Endodermal cell (in vitro differentiated cells): Measurements from ENCODE around the gene DLG2. TPM values are rescaled to one million over a fixed set of nuclear protein-coding genes. Genes with fewer than 3 reads are reported as not detected.

Source experiments
- DNase-seq: peaks from one replicate; pipeline ENCODE4 v3.0.0-alpha.2; 2017
- H3K27ac ChIP-seq: 2 replicates; pipeline ENCODE4 v1.5.1; 2013; ENCODE audit warnings: mild to moderate bottlenecking, low read depth, low read length, moderate library complexity
- H3K27me3 ChIP-seq: 2 replicates; pipeline ENCODE4 v1.6.1; 2013; ENCODE audit warnings: mild to moderate bottlenecking, low read length, moderate library complexity; ENCODE audit not compliant: insufficient read depth, control insufficient read depth, poor library complexity, severe bottlenecking
- H3K36me3 ChIP-seq: 2 replicates; pipeline ENCODE4 v1.7.0; 2013; ENCODE audit warnings: mild to moderate bottlenecking, low read length, moderate library complexity; ENCODE audit not compliant: control insufficient read depth, insufficient read depth
- H3K4me1 ChIP-seq: one replicate; pipeline ENCODE4 v1.7.0; 2013; ENCODE audit warnings: low read length; ENCODE audit not compliant: control insufficient read depth, insufficient read depth
- H3K4me3 ChIP-seq: 2 replicates; pipeline ENCODE4 v1.5.1; 2013; ENCODE audit warnings: mild to moderate bottlenecking, low read length, moderate library complexity
- H3K9ac ChIP-seq: 2 replicates; pipeline ENCODE4 v1.6.1; 2013; ENCODE audit warnings: mild to moderate bottlenecking, low read length, moderate library complexity; ENCODE audit not compliant: poor library complexity, severe bottlenecking; ENCODE audit errors: extremely low read depth
- H3K9me3 ChIP-seq: 2 replicates; pipeline ENCODE4 v1.6.1; 2013; ENCODE audit warnings: mild to moderate bottlenecking, low read length, moderate library complexity; ENCODE audit not compliant: control insufficient read depth
- H3K27ac Mint-ChIP-seq: 2 replicates; pipeline ENCODE4 v1.8.0; 2020; ENCODE audit warnings: mixed read lengths
- H3K27me3 Mint-ChIP-seq: 2 replicates; pipeline ENCODE4 v1.8.0; 2021; ENCODE audit warnings: mild to moderate bottlenecking, mixed read lengths; ENCODE audit not compliant: insufficient read depth
- H3K36me3 Mint-ChIP-seq: 2 replicates; pipeline ENCODE4 v1.8.0; 2020; ENCODE audit warnings: low read depth, mixed read lengths
- H3K4me1 Mint-ChIP-seq: 2 replicates; pipeline ENCODE4 v1.8.0; 2020; ENCODE audit warnings: mixed read lengths
- H3K4me3 Mint-ChIP-seq: 2 replicates; pipeline ENCODE4 v1.8.0; 2020; ENCODE audit warnings: mild to moderate bottlenecking, moderate library complexity, mixed read lengths
- H3K9me3 Mint-ChIP-seq: 2 replicates; pipeline ENCODE4 v1.8.0; 2020; ENCODE audit warnings: mild to moderate bottlenecking, mixed read lengths
- whole genome bisulfite sequencing, 2 experiments: methylation state at CpG; one replicate each; pipeline versions ENCODE4 v1.1.5 to v1.1.7; 2013; ENCODE audit warnings: missing lambda C conversion rate in 2 of 2, mixed read lengths in 1 of 2; ENCODE audit not compliant: insufficient coverage in 1 of 2, insufficient read length in 1 of 2; 5-methylcytosine and 5-hydroxymethylcytosine counted together
- total RNA-seq, 2 donors: library from RNA; stranded (reverse); fragmentation: NEBNext Ultra II Directional in 1 of 2; extraction: Animal tissue kit (Norgen Biotek cat#: 25700) in 1 of 2; gene quantifications; 2 replicates in 1 of 2; 3 replicates in 1 of 2; pipeline ENCODE4 v1.2.1, GENCODE V29; 2021
- TF ChIP-seq, protein P1 (sequence below): fragments of 200-600 bp; sonication (generic); conservative IDR thresholded peaks from 2 replicates; pipeline ENCODE4 v1.5.0; 2021; ENCODE audit warnings: antibody characterized with exemption, mild to moderate bottlenecking

Gene DLG2
- total RNA-seq, 2 donors from 2014 or later: 9.6 to 10.6 TPM

DNA sequence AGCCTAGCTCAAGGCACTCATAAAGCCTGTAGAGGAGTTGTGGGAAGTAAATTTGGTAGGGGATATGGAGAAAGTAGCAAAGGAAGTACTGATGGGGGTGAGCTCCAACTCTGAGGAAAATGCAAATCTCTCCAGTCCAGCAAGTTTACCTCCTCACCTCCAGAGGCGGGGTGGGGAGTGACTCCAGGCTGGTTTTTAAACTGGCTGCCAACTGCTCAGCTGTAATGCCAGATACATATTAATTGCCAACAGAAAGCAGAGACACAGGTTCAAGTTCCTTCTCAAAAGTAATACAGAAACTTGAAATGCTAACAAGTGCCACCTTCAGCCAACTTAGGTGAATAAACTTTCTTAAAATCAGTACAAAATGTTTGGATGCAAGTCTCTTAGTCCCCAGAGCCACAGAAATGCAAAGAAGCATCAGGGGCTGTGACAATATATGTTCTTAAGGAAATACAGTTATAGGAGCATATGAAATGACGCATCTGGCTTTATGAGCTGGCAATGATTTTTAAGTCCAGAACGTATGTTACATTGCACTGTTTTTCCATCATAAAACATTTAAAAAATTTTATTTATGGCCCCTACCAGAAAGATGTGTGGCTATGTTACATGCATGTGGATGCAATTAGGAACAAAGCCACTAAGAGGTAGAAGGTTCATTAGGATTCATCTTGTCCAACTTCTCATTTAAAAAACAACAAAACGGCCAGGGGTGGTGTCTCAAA, 1904.6 kb downstream of the DLG2 start:
- no peak overlapping the region for H3K4me3 ChIP-seq
- 85 to 90% methylated on average over 3 to 4 of the region's 4 CpGs for WGBS, 2 experiments
- H3K4me1 ChIP-seq: peaks cover 9% of the 10 kb centered on the region
- TF ChIP-seq, protein P1, sequence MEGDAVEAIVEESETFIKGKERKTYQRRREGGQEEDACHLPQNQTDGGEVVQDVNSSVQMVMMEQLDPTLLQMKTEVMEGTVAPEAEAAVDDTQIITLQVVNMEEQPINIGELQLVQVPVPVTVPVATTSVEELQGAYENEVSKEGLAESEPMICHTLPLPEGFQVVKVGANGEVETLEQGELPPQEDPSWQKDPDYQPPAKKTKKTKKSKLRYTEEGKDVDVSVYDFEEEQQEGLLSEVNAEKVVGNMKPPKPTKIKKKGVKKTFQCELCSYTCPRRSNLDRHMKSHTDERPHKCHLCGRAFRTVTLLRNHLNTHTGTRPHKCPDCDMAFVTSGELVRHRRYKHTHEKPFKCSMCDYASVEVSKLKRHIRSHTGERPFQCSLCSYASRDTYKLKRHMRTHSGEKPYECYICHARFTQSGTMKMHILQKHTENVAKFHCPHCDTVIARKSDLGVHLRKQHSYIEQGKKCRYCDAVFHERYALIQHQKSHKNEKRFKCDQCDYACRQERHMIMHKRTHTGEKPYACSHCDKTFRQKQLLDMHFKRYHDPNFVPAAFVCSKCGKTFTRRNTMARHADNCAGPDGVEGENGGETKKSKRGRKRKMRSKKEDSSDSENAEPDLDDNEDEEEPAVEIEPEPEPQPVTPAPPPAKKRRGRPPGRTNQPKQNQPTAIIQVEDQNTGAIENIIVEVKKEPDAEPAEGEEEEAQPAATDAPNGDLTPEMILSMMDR: no peak
- H3K9me3 ChIP-seq: no peaks in the 10 kb centered on the region
- peak; percentile 64 for DNase-seq
- no peak overlapping the region for H3K9ac ChIP-seq
- Mint-ChIP-seq H3K4me3 (no peak overlapping the region), H3K36me3 (no peaks in the 10 kb centered on the region), H3K27ac (peak overlapping the region; percentile 62), H3K27me3 (no peaks in the 10 kb centered on the region), H3K4me1 (peaks cover 46% of the 10 kb centered on the region), H3K9me3 (no peaks in the 10 kb centered on the region)
- no peak overlapping the region for H3K27ac ChIP-seq
- peaks cover 8% of the 10 kb centered on the region for H3K36me3 ChIP-seq
- H3K27me3 ChIP-seq: no peaks in the 10 kb centered on the region

DNA sequence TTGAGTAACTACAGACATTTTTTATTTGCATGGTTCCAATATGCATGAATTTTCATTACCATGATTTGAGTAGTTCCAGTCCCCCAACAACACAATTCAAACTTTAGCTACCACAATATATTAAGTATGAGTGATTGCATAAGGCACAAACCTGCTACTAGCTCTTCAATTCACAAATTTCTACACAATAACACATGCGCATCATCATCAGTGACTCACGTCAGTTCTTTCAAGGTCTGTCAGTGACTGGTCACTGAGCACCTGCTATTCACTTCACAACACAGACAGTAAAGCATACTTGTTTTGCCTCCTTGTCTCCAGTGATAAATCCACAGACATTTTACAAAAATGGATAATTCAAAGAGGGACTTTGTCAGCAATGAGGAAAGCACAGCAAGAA, 1905.9 kb downstream of the DLG2 start:
- peaks cover 13% of the 10 kb centered on the region for H3K36me3 ChIP-seq
- H3K9ac ChIP-seq: peak overlapping the region; percentile 2
- no peaks in the 10 kb centered on the region for H3K27me3 ChIP-seq
- H3K27me3 Mint-ChIP-seq: no peaks in the 10 kb centered on the region
- H3K27ac Mint-ChIP-seq: no peak overlapping the region
- H3K36me3 Mint-ChIP-seq: no peaks in the 10 kb centered on the region
- H3K4me3 ChIP-seq: peak overlapping the region; percentile 1
- H3K27ac ChIP-seq: no peak overlapping the region
- no peaks in the 10 kb centered on the region for H3K9me3 ChIP-seq
- DNase-seq: no peak
- TF ChIP-seq, protein P1: no peak
- peaks cover 44% of the 10 kb centered on the region for H3K4me1 Mint-ChIP-seq
- peaks cover 9% of the 10 kb centered on the region for H3K4me1 ChIP-seq
- H3K4me3 Mint-ChIP-seq: no peak overlapping the region
- H3K9me3 Mint-ChIP-seq: no peaks in the 10 kb centered on the region
- WGBS, 2 experiments: 92 to 94% methylated on average over 2 of the region's 2 CpGs

DNA sequence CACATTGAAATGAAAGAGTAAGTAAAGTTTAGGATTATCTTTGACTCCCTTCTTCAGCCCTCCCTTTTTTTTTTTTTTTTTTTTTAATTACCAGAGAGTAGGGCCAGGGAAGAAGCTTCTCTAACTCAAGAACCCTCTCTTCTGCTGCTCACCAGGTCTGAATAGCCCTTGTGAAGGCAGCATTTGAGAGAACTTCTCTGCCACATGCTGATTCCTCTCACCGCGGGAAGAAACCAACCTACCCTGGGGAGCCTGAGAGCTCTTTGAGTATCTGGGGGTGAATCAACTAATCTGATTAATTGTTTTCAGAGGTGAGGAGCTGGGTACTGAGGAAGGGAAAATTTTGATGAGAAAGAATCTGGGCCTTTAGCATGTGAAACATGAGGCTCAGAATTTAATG, 1906.5 kb downstream of the DLG2 start:
- no peaks in the 10 kb centered on the region for H3K27me3 Mint-ChIP-seq
- WGBS, 2 experiments: 9% methylated on average over 2 of the region's 2 CpGs; no CpG with 5 or more reads in 1 of the 2 experiments
- H3K27me3 ChIP-seq: no peaks in the 10 kb centered on the region
- H3K4me3 ChIP-seq: peak overlapping the region; percentile 1
- peak; percentile 73 for DNase-seq
- no peak overlapping the region for H3K27ac ChIP-seq
- no peaks in the 10 kb centered on the region for H3K9me3 ChIP-seq
- peaks cover 9% of the 10 kb centered on the region for H3K4me1 ChIP-seq
- no peaks in the 10 kb centered on the region for H3K9me3 Mint-ChIP-seq
- TF ChIP-seq, protein P1: no peak
- H3K9ac ChIP-seq: peak overlapping the region; percentile 2
- peaks cover 39% of the 10 kb centered on the region for H3K4me1 Mint-ChIP-seq
- no peak overlapping the region for H3K27ac Mint-ChIP-seq
- H3K36me3 Mint-ChIP-seq: no peaks in the 10 kb centered on the region
- no peak overlapping the region for H3K4me3 Mint-ChIP-seq
- H3K36me3 ChIP-seq: peaks cover 15% of the 10 kb centered on the region
